Endothelial cell of umbilical vein (primary cell): ENCODE results near the gene CISD2. TPM values are rescaled to one million over a fixed set of nuclear protein-coding genes. Genes with fewer than 3 reads are reported as not detected.

Experiments used
- BruUV-seq: library from RNA; stranded (reverse); fragments of 400-500 nt; replicated peaks from 2 replicates; lab custom pipeline; 2021; lab: Mats Ljungman, UMichigan
- CTCF ChIA-PET: fragments of 300-600, 350-600 bp; sonication (Branson Sonifier 250); formaldehyde crosslinking; loops from one replicate; lab custom pipeline; 2021; ENCODE audit warnings: antibody characterized with exemption, inconsistent platforms; lab: Charles Lee
- POLR2A ChIA-PET: fragments of 300-600, 350-600 bp; sonication (Branson Sonifier 250); formaldehyde crosslinking; loops from one replicate; lab custom pipeline; 2021; ENCODE audit warnings: antibody characterized with exemption, inconsistent platforms; lab: Charles Lee
- DNase-seq: peaks from one replicate; pipeline ENCODE4 v3.0.0-alpha.2; 2011; ENCODE audit warnings: low read depth, low spot score
- FAIRE-seq: peaks from 2 replicates; lab custom pipeline; 2011; peaks lifted over from hg19 to GRCh38; lab: Jason Lieb, UNC
- H2AFZ ChIP-seq: 2 replicates; pipeline ENCODE4 v1.6.0; 2012; ENCODE audit warnings: low read depth, low read length, control low read depth, inconsistent platforms
- H3K27ac ChIP-seq: 2 replicates; pipeline ENCODE4 v1.5.1; 2011; ENCODE audit warnings: low read depth, mild to moderate bottlenecking, control low read depth, low read length, moderate library complexity; ENCODE audit not compliant: insufficient read depth
- H3K27me3 ChIP-seq, 2 experiments: 2 replicates each; pipeline versions ENCODE4 v1.6.0 to v1.6.1; 2011; ENCODE audit warnings: low read length in 2 of 2, mixed read lengths in 1 of 2; ENCODE audit not compliant: control insufficient read depth in 2 of 2, insufficient read depth in 2 of 2
- H3K36me3 ChIP-seq, 2 experiments: 2 replicates in 1 of 2; 3 replicates in 1 of 2; pipeline ENCODE4 v1.5.1; 2011; ENCODE audit warnings: low read length in 2 of 2, mild to moderate bottlenecking in 1 of 2, moderate library complexity in 1 of 2; ENCODE audit not compliant: control insufficient read depth in 2 of 2, insufficient read depth in 2 of 2; ENCODE audit errors: extremely low read depth in 1 of 2
- H3K4me1 ChIP-seq: 3 replicates; pipeline ENCODE4 v1.5.1; 2011; ENCODE audit warnings: mild to moderate bottlenecking, low read length; ENCODE audit not compliant: control insufficient read depth, insufficient read depth; ENCODE audit errors: extremely low read depth
- H3K4me2 ChIP-seq: 2 replicates; pipeline ENCODE4 v1.6.1; 2011; ENCODE audit warnings: low read length, control low read depth, mixed read lengths; ENCODE audit not compliant: insufficient read depth
- H3K4me3 ChIP-seq, 3 experiments: fragments of 200-600 bp in 1 of 3; sonication (generic), shearing (Covaris generic) in 1 of 3; replicated peaks in 1 of 3; 2 replicates each; pipeline ENCODE4 v1.5.1; 2011 to 2016; ENCODE audit warnings: control low read depth in 3 of 3, low read length in 3 of 3, mild to moderate bottlenecking in 2 of 3, inconsistent platforms in 1 of 3, low read depth in 1 of 3, moderate library complexity in 1 of 3; ENCODE audit not compliant: insufficient read depth in 1 of 3
- H3K79me2 ChIP-seq: 2 replicates; pipeline ENCODE4 v1.6.0; 2012; ENCODE audit warnings: low read length, inconsistent platforms; ENCODE audit not compliant: control insufficient read depth, insufficient read depth
- H3K9ac ChIP-seq: replicated peaks from 2 replicates; pipeline ENCODE3; 2011; ENCODE audit warnings: low read length, control low read depth; ENCODE audit not compliant: insufficient read depth; ENCODE audit errors: extremely low read depth
- H3K9me1 ChIP-seq: replicated peaks from 3 replicates; pipeline ENCODE4 v1.6.0; 2011; ENCODE audit warnings: mild to moderate bottlenecking, low read length; ENCODE audit not compliant: control insufficient read depth, insufficient read depth; ENCODE audit errors: extremely low read depth
- H3K9me3 ChIP-seq: replicated peaks from 2 replicates; pipeline ENCODE4 v1.5.1; 2012; ENCODE audit warnings: low read length, inconsistent platforms; ENCODE audit not compliant: control insufficient read depth, insufficient read depth
- H4K20me1 ChIP-seq: replicated peaks from 2 replicates; pipeline ENCODE3; 2011; ENCODE audit warnings: mild to moderate bottlenecking, low read length; ENCODE audit not compliant: control insufficient read depth, insufficient read depth; ENCODE audit errors: extremely low read depth
- EZH2 ChIP-seq: IDR thresholded peaks from 2 replicates; pipeline ENCODE4 v1.6.1; 2012; ENCODE audit warnings: borderline replicate concordance, low read depth, mild to moderate bottlenecking, moderate library complexity, low read length, inconsistent platforms; ENCODE audit not compliant: severe bottlenecking
- FOS ChIP-seq: IDR thresholded peaks from 2 replicates; pipeline ENCODE4 v1.6.1; 2011; ENCODE audit warnings: mild to moderate bottlenecking, low read length, moderate library complexity, borderline replicate concordance; ENCODE audit not compliant: insufficient read depth
- GATA2 ChIP-seq: IDR thresholded peaks from 2 replicates; pipeline ENCODE4 v1.7.0; 2011; ENCODE audit warnings: low read depth, mild to moderate bottlenecking, moderate library complexity, mixed read lengths, low read length; ENCODE audit not compliant: insufficient read length, insufficient read depth
- JUN ChIP-seq: IDR thresholded peaks from 2 replicates; pipeline ENCODE4 v1.6.1; 2011; ENCODE audit warnings: borderline replicate concordance, low read depth; ENCODE audit not compliant: insufficient read length, insufficient read depth
- MYC ChIP-seq: IDR thresholded peaks from one replicate; pipeline ENCODE4 v1.6.1; 2011; ENCODE audit warnings: mild to moderate bottlenecking, low read depth, low read length
- POLR2A ChIP-seq: IDR thresholded peaks from 2 replicates; pipeline ENCODE4 v1.6.1; 2012; ENCODE audit warnings: low read depth, mild to moderate bottlenecking, control low read depth, low read length
- POLR2AphosphoS5 ChIP-seq: IDR thresholded peaks from 2 replicates; pipeline ENCODE4 v1.6.1; 2012; ENCODE audit warnings: low read depth, mild to moderate bottlenecking, control low read depth, low read length, moderate library complexity; ENCODE audit not compliant: insufficient read depth
- dilution Hi-C: fragments of 300-500 bp; cut with MboI; formaldehyde crosslinking; loops from one replicate; pipeline ENCODE4 v1.15.0; 2019; ENCODE audit warnings: low sequenced_read_pairs; ENCODE audit not compliant: extremely low pct_ligation_motif_present
- intact Hi-C: fragments of 100-400 bp; cut with micrococcal nuclease; formaldehyde crosslinking; loops from one replicate; pipeline ENCODE4 v1.10.0; 2022
- polyA plus RNA-seq, 4 experiments: library from polyadenylated mRNA; depleted of rRNA in 3 of 4; stranded (reverse) in 3 of 4; unstranded in 1 of 4; fragments of >200 nt; gene quantifications; 2 replicates each; pipeline versions ENCODE4 v1.2.1 to v1.2.3, GENCODE V29; 2011 to 2012; ENCODE audit warnings: missing spikeins in 1 of 4
- total RNA-seq: library from RNA; stranded (reverse); gene quantifications from 2 replicates; pipeline ENCODE4 v1.2.3, GENCODE V29; 2021
- TF ChIP-seq, protein P1 (sequence below), 2 donors: IDR thresholded peaks; 1 replicate in 1 of 2; 2 replicates in 1 of 2; pipeline ENCODE4 v1.5.1; 2011; ENCODE audit warnings: low read length in 2 of 2, mild to moderate bottlenecking in 2 of 2, moderate library complexity in 2 of 2, control low read depth in 1 of 2, inconsistent platforms in 1 of 2, low read depth in 1 of 2; ENCODE audit not compliant: insufficient read depth in 1 of 2; ENCODE audit errors: extremely low read depth in 1 of 2
- TF ChIP-seq, protein P2 (sequence below): IDR thresholded peaks from 2 replicates; pipeline ENCODE4 v1.6.1; 2011; ENCODE audit not compliant: insufficient read depth, insufficient read length

Gene CISD2
- total and polyA plus RNA-seq, 2 donors (not counting 3 experiments of a cell fraction or from before 2014, with no cell fraction given), result 14.6 to 28.4 TPM

DNA sequence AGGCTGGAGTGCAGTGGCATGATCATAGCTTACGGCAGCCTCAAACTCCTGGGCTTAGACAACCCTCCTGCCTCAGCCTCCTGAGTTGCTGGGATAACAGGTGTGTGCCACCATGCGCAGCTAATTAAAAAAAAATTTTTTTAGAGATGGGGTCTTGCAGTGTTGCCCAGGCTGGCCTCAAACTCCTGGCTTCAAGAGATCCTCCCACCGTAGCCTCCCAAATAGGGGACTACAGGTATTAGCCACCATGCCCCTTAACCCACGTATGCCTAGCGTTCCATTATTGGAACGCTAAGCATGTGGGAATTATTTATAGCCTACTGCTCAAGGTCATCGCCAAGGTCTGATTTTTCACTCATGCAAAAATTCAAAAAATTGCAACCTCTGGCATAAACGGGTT is 21.1 kb upstream of the CISD2 start:
- no peaks in the 10 kb centered on the region for H3K27me3 ChIP-seq
- no peaks in the 10 kb centered on the region for H3K9me3 ChIP-seq
- H3K27ac ChIP-seq, result no peak overlapping the region
- no peaks in the 10 kb centered on the region for H4K20me1 ChIP-seq
- dilution Hi-C loops (no loop called here), intact Hi-C loops (no loop called here)
- CTCF ChIA-PET, result no interaction called here
- H3K4me1 ChIP-seq, result no peaks in the 10 kb centered on the region
- no peak overlapping the region for H3K4me2 ChIP-seq
- H3K9me1 ChIP-seq, result no peaks in the 10 kb centered on the region
- FAIRE-seq, result no peak
- no peaks in the 10 kb centered on the region for H3K79me2 ChIP-seq
- POLR2A ChIA-PET, result no interaction called here
- DNase-seq, result no peak
- no peak overlapping the region for H3K4me3 ChIP-seq
- TF ChIP-seq MYC (no peak), EZH2 (no peak), FOS (no peak), GATA2 (no peak), JUN (no peak), POLR2AphosphoS5 (no peak), POLR2A (no peak)
- TF ChIP-seq, protein P1, sequence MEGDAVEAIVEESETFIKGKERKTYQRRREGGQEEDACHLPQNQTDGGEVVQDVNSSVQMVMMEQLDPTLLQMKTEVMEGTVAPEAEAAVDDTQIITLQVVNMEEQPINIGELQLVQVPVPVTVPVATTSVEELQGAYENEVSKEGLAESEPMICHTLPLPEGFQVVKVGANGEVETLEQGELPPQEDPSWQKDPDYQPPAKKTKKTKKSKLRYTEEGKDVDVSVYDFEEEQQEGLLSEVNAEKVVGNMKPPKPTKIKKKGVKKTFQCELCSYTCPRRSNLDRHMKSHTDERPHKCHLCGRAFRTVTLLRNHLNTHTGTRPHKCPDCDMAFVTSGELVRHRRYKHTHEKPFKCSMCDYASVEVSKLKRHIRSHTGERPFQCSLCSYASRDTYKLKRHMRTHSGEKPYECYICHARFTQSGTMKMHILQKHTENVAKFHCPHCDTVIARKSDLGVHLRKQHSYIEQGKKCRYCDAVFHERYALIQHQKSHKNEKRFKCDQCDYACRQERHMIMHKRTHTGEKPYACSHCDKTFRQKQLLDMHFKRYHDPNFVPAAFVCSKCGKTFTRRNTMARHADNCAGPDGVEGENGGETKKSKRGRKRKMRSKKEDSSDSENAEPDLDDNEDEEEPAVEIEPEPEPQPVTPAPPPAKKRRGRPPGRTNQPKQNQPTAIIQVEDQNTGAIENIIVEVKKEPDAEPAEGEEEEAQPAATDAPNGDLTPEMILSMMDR (IDR thresholded peaks at IDR 0.05; ENCODE audit: extremely low read depth in 1 of 2, insufficient read depth in 1 of 2, low read depth in 1 of 2, low read length in 2 of 2), result no peak
- TF ChIP-seq, protein P2, sequence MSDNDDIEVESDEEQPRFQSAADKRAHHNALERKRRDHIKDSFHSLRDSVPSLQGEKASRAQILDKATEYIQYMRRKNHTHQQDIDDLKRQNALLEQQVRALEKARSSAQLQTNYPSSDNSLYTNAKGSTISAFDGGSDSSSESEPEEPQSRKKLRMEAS, result no peak
- H3K36me3 ChIP-seq, result no peaks in the 10 kb centered on the region
- H2AFZ ChIP-seq, result no peak overlapping the region
- H3K9ac ChIP-seq, result no peak overlapping the region
- BruUV-seq, result no TSS peak
